AG04450 (cell line): ENCODE data around the gene PLPP4. TPM values are rescaled to one million over a fixed set of nuclear protein-coding genes. Genes with fewer than 3 reads are reported as not detected.

Experiments
- CTCF ChIA-PET: fragments of 300-600, 350-600 bp; formaldehyde crosslinking; extraction: SDS; loops from one replicate; lab custom pipeline; 2022; ENCODE audit warnings: antibody characterized with exemption, inconsistent platforms; lab: Charles Lee
- POLR2A ChIA-PET: fragments of 350-600 bp; formaldehyde crosslinking; extraction: SDS; loops from one replicate; lab custom pipeline; 2021; ENCODE audit warnings: antibody characterized with exemption, inconsistent platforms; lab: Yijun Ruan, JAX
- DNase-seq: peaks from one replicate; pipeline ENCODE4 v3.0.0-alpha.2; 2011; ENCODE audit warnings: low read depth, low spot score
- H3K27ac ChIP-seq: one replicate; pipeline ENCODE4 v1.5.1; 2012; ENCODE audit warnings: low read depth, low read length, control low read depth
- H3K27me3 ChIP-seq: one replicate; pipeline ENCODE4 v1.6.0; 2012; ENCODE audit warnings: low read length; ENCODE audit not compliant: control insufficient read depth, insufficient read depth
- H3K4me3 ChIP-seq: 2 replicates; pipeline ENCODE4 v1.5.1; 2011; ENCODE audit warnings: mild to moderate bottlenecking, low read depth, low read length, control low read depth
- H3K9me3 ChIP-seq: 2 replicates; pipeline ENCODE4 v1.5.1; 2012; ENCODE audit warnings: low read length; ENCODE audit not compliant: control insufficient read depth, insufficient read depth
- CTCF ChIP-seq: IDR thresholded peaks from 2 replicates; pipeline ENCODE4 v1.5.1; 2011; ENCODE audit warnings: low read depth, low read length, control low read depth, inconsistent platforms
- polyA plus RNA-seq: library from polyadenylated mRNA; depleted of rRNA; stranded (reverse); fragments of >200 nt; gene quantifications from 2 replicates; pipeline ENCODE4 v1.2.3, GENCODE V29; 2011

The PLPP4 gene
- polyA plus RNA-seq, 1 experiment: not detected

GRCh38 chr10:120514035-120514620 lies 57.1 kb downstream of the PLPP4 start:
- POLR2A ChIA-PET: no interaction called here
- DNase-seq: no peak
- Histone ChIP-seq H3K27ac (no peak overlapping the region), H3K9me3 (peaks cover 33% of the 10 kb centered on the region), H3K4me3 (no peak overlapping the region), H3K27me3 (no peaks in the 10 kb centered on the region)
- CTCF ChIA-PET: no interaction called here
- no peak for TF ChIP-seq CTCF

GRCh38 chr10:120514959-120515358 lies 57.9 kb downstream of the PLPP4 start:
- no peak for TF ChIP-seq CTCF
- ChIA-PET CTCF (no interaction called here), POLR2A (no interaction called here)
- Histone ChIP-seq H3K27me3 (no peaks in the 10 kb centered on the region), H3K9me3 (peaks cover 38% of the 10 kb centered on the region), H3K4me3 (no peak overlapping the region), H3K27ac (no peak overlapping the region)
- DNase-seq: no peak

GRCh38 chr10:120515741-120516140 lies 58.7 kb downstream of the PLPP4 start:
- no peak for DNase-seq
- peaks cover 40% of the 10 kb centered on the region for H3K9me3 ChIP-seq
- ChIA-PET CTCF (no interaction called here), POLR2A (no interaction called here)
- no peak overlapping the region for H3K4me3 ChIP-seq
- no peaks in the 10 kb centered on the region for H3K27me3 ChIP-seq
- no peak overlapping the region for H3K27ac ChIP-seq
- TF ChIP-seq CTCF: no peak

DNA sequence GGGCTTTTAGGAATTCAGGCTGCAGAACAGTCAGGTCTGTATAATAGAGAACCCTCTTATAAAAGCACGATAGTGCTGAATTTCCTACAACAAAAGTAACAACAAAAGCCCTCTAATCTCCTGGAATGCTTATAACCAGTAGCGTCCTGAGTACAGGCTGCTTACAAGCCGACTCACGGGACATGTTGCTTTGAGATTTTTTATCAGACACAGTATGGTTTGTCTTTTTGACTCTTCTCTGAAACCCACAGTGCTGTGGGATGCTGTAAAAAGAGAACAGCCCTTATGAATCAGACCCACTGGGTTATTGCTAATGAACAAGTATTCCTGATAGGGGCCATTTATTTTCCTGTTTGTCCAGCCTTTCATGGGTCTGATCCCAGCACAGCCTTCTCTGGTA lies 59.4 kb downstream of the PLPP4 start:
- ChIA-PET CTCF (no interaction called here), POLR2A (no interaction called here)
- Histone ChIP-seq H3K27me3 (no peaks in the 10 kb centered on the region), H3K9me3 (peaks cover 36% of the 10 kb centered on the region), H3K27ac (no peak overlapping the region), H3K4me3 (no peak overlapping the region)
- DNase-seq: no peak
- no peak for TF ChIP-seq CTCF

DNA sequence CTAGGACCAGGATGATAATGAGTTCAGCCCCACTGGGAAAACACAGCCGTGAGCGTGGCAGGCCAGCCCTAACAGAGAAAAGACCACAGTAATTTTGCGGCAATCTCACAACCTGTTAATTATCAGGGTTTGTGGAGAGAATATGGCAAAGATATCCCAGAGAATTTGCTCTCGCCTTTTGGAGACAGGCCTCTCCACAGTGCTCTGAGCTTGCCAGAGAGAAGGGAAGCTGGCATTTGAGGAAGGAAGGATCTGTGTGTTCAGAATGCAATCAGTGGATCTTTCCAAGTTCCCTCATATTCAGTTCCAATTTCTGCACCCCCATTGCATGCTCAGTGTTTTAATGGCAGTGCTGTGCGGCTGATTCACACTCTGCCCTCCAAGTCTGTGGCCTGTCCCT lies 60.2 kb downstream of the PLPP4 start:
- Histone ChIP-seq H3K4me3 (no peak overlapping the region), H3K27me3 (no peaks in the 10 kb centered on the region), H3K27ac (no peak overlapping the region), H3K9me3 (peaks cover 36% of the 10 kb centered on the region)
- CTCF ChIA-PET: no interaction called here
- DNase-seq: no peak
- no peak for TF ChIP-seq CTCF
- POLR2A ChIA-PET: no interaction called here
